Esophagus squamous epithelium (tissue), 4 donors: ENCODE measurements around the gene PRKD1.

Source experiments
- POLR2A ChIP-seq, 4 donors: fragments of 450-650 bp; IDR thresholded peaks; one replicate each; pipeline ENCODE4 v1.6.1; 2017; ENCODE audit warnings: antibody characterized with exemption in 4 of 4, mild to moderate bottlenecking in 4 of 4, moderate library complexity in 3 of 4
- TF ChIP-seq, protein P1 (sequence below), 6 experiments: fragments of 450-650 bp in 4 of 6; fragments of 200-600 bp in 2 of 6; sonication (generic) in 2 of 6; IDR thresholded peaks; one replicate each; pipeline ENCODE4 v1.5.1; 2016 to 2019; ENCODE audit warnings: antibody characterized with exemption in 6 of 6, mild to moderate bottlenecking in 4 of 6, moderate library complexity in 4 of 6

DNA sequence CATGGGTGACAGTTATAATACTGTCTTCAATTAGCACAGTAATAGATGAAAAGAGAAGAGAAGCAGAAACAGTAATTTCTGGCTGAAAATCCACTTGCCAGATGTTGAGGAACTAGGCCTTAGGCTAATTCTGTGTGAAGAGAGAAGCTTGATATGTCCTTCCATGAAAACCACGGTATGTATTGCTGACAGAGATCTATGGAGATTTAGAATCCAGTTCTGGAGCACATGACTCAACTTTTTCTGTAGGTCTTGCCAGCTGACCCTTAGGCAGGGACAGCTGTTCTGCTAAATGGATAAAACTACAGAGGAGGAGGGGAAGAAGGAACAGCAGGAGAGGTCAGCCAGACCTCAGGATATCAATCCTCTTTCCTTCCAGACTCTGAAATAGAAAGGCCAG is 211.5 kb downstream of the PRKD1 start:
- no peak for TF ChIP-seq POLR2A (IDR thresholded peaks at IDR 0.05)
- TF ChIP-seq, protein P1, sequence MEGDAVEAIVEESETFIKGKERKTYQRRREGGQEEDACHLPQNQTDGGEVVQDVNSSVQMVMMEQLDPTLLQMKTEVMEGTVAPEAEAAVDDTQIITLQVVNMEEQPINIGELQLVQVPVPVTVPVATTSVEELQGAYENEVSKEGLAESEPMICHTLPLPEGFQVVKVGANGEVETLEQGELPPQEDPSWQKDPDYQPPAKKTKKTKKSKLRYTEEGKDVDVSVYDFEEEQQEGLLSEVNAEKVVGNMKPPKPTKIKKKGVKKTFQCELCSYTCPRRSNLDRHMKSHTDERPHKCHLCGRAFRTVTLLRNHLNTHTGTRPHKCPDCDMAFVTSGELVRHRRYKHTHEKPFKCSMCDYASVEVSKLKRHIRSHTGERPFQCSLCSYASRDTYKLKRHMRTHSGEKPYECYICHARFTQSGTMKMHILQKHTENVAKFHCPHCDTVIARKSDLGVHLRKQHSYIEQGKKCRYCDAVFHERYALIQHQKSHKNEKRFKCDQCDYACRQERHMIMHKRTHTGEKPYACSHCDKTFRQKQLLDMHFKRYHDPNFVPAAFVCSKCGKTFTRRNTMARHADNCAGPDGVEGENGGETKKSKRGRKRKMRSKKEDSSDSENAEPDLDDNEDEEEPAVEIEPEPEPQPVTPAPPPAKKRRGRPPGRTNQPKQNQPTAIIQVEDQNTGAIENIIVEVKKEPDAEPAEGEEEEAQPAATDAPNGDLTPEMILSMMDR (IDR thresholded peaks at IDR 0.05): no peak
